ENCODE results near the gene SNAP91.

SNAP91 gene

DNA sequence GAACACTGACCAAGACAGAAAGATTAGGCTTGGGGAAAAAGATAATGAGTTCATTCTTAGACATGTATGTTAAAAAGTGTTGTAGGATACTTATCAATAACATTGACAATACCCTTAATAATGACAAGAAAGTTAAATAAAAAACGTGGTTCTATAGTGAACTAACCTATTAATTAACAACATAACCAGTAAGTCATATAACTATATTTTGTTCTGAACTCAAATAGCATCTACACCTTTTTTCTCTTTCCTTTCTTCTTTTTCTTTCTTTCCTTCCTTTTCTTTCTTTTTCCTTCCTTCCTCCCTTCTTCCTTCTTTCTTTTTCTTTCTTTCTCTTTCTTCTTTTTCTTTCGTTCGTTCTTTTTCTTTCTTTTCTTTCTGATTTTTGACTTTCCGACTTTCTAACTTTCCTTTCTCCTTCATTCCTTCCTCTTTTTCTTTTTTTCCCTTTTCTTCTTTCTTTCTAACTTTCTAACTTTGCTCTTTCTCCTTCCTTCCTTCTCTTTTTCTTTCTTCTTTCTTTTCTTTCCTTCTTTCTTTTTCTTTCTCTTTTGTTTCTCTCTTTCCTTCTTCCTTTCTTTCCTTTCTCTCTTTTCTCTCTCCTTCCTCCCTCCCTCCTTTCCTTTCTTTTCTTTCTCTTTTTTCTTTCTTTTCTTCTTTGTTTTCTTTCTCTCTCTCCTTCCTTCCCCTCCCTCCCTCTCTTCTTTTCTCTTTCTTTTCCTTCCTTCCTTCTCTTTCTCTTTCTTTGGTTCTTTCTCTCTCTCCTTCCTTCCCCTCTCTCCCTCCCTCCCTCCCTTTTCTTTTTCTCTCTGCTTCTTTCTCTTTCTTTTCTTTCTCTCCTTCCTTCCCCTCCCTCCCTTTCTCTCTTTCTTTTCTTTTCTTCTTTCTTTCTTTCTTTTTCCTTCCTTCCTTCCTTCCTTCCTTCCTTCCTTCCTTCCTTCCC, 172.0 kb downstream of the SNAP91 start:
- H3K56ac ChIP-seq (ENCODE audit: low read length), result no peak overlapping the region
- no peak overlapping the region for H2AK5ac ChIP-seq (ENCODE audit: low read length)
- no peak overlapping the region for H3K4me3 ChIP-seq (ENCODE audit: low read length)
- DNase-seq, result no peak
- H4K8ac ChIP-seq (ENCODE audit: low read depth, low read length), result no peak overlapping the region
- H3K27ac ChIP-seq (ENCODE audit: low read depth, low read length), result no peak overlapping the region
- H3K4me2 ChIP-seq (ENCODE audit: low read length), result no peak overlapping the region
- no peak overlapping the region for H3K4ac ChIP-seq (ENCODE audit: low read depth, low read length)
- H3K23ac ChIP-seq (ENCODE audit: low read length), result no peak overlapping the region
- H3K27me3 ChIP-seq (ENCODE audit: insufficient read depth, low read length, poor library complexity), result no peaks in the 10 kb centered on the region
- H3K9ac ChIP-seq (ENCODE audit: low read length), result no peak overlapping the region
- H3K4me1 ChIP-seq (ENCODE audit: control insufficient read depth, low read depth, low read length), result no peaks in the 10 kb centered on the region
- no peak overlapping the region for H4K5ac ChIP-seq (ENCODE audit: low read length)
- H3K18ac ChIP-seq (ENCODE audit: low read length), result no peak overlapping the region
- no peak overlapping the region for H2BK120ac ChIP-seq (ENCODE audit: low read depth, low read length)
- WGBS (ENCODE audit: extremely low coverage, insufficient coverage, low lambda C conversion rate), result 100% methylated on average over 1 of the region's 4 CpGs
- H3K79me1 ChIP-seq (ENCODE audit: low read length), result no peaks in the 10 kb centered on the region
- H3K36me3 ChIP-seq (ENCODE audit: control insufficient read depth, insufficient read depth, low read length), result no peaks in the 10 kb centered on the region
- H2BK15ac ChIP-seq (replicated peaks; ENCODE audit: low read depth), result no peak overlapping the region
- H2BK5ac ChIP-seq (ENCODE audit: low read length), result no peak overlapping the region
- H3K79me2 ChIP-seq (ENCODE audit: control insufficient read depth, insufficient read depth, low read length), result no peaks in the 10 kb centered on the region

DNA sequence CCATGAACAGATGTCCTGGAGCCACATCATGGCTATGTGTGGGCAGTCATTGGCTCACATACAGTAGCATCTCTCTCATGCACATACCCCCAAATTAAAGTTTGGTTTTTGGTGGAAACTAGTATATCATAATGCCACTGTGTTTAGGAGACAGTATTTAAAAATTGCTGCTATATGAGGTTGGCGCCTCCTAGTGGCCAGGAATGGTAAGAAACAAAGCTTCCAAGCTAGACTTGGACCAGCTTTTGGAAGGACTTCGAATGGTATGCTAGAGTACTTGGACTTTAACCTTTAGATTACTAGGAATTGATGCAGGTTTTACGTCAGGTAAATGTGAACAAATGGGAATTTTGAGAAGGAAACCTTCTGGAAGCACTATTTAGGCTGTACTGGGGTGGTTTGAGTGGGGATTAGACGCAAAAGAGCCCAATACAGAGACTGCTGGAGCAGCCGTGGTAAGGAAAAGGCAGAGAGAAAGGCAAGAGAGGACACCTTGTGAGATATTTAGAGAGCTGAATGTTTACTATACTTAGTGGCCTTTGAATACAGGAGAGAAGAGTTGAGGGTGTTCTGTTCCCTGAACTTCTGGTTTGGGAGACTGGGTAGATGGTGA, 172.8 kb downstream of the SNAP91 start:
- no peaks in the 10 kb centered on the region for H3K36me3 ChIP-seq (ENCODE audit: control insufficient read depth, insufficient read depth, low read length)

GRCh38 chr6:83518816-83519480, 190.0 kb downstream of the SNAP91 start:
- Histone ChIP-seq H3K18ac (ENCODE audit: low read length) (no peak overlapping the region), H2BK15ac (replicated peaks; ENCODE audit: low read depth) (no peak overlapping the region), H4K5ac (ENCODE audit: low read length) (no peak overlapping the region), H2BK5ac (ENCODE audit: low read length) (no peak overlapping the region), H3K9ac (ENCODE audit: low read length) (no peak overlapping the region), H3K4me3 (ENCODE audit: low read length) (no peak overlapping the region), H3K27me3 (ENCODE audit: insufficient read depth, low read length, poor library complexity) (no peaks in the 10 kb centered on the region), H3K23ac (ENCODE audit: low read length) (no peak overlapping the region), H3K79me1 (ENCODE audit: low read length) (no peaks in the 10 kb centered on the region), H3K4ac (ENCODE audit: low read depth, low read length) (no peak overlapping the region), H2AK5ac (ENCODE audit: low read length) (no peak overlapping the region), H4K8ac (ENCODE audit: low read depth, low read length) (no peak overlapping the region), H2BK120ac (ENCODE audit: low read depth, low read length) (no peak overlapping the region), H3K36me3 (ENCODE audit: control insufficient read depth, insufficient read depth, low read length) (no peaks in the 10 kb centered on the region), H3K27ac (ENCODE audit: low read depth, low read length) (no peak overlapping the region), H3K79me2 (ENCODE audit: control insufficient read depth, insufficient read depth, low read length) (no peaks in the 10 kb centered on the region), H3K56ac (ENCODE audit: low read length) (no peak overlapping the region), H3K4me1 (ENCODE audit: control insufficient read depth, low read depth, low read length) (no peaks in the 10 kb centered on the region), H3K4me2 (ENCODE audit: low read length) (no peak overlapping the region)
- peak; percentile 28 for DNase-seq
- WGBS (ENCODE audit: extremely low coverage, insufficient coverage, low lambda C conversion rate), result no CpG with 5 or more reads among the region's 4 CpGs

More for the DNA sequence above, 172.8 kb downstream of the SNAP91 start:
- Histone ChIP-seq H4K5ac (ENCODE audit: low read length) (no peak overlapping the region), H3K9ac (ENCODE audit: low read length) (no peak overlapping the region), H3K56ac (ENCODE audit: low read length) (no peak overlapping the region), H3K4me3 (ENCODE audit: low read length) (no peak overlapping the region), H2AK5ac (ENCODE audit: low read length) (no peak overlapping the region), H2BK5ac (ENCODE audit: low read length) (no peak overlapping the region), H3K4me1 (ENCODE audit: control insufficient read depth, low read depth, low read length) (no peaks in the 10 kb centered on the region), H3K4me2 (ENCODE audit: low read length) (no peak overlapping the region), H2BK15ac (replicated peaks; ENCODE audit: low read depth) (no peak overlapping the region), H3K27ac (ENCODE audit: low read depth, low read length) (no peak overlapping the region), H2BK120ac (ENCODE audit: low read depth, low read length) (no peak overlapping the region), H3K4ac (ENCODE audit: low read depth, low read length) (no peak overlapping the region), H3K79me1 (ENCODE audit: low read length) (no peaks in the 10 kb centered on the region), H3K18ac (ENCODE audit: low read length) (no peak overlapping the region), H3K27me3 (ENCODE audit: insufficient read depth, low read length, poor library complexity) (no peaks in the 10 kb centered on the region), H4K8ac (ENCODE audit: low read depth, low read length) (no peak overlapping the region), H3K23ac (ENCODE audit: low read length) (no peak overlapping the region), H3K79me2 (ENCODE audit: control insufficient read depth, insufficient read depth, low read length) (no peaks in the 10 kb centered on the region)
- DNase-seq, result peak; percentile 73
- WGBS (ENCODE audit: extremely low coverage, insufficient coverage, low lambda C conversion rate), result no CpG with 5 or more reads among the region's 5 CpGs

- Histone ChIP-seq H3K36me3 (ENCODE audit: control insufficient read depth, insufficient read depth, low read length) (no peaks in the 10 kb centered on the region), H2AK5ac (ENCODE audit: low read length) (no peak overlapping the region), H3K23ac (ENCODE audit: low read length) (no peak overlapping the region), H3K56ac (ENCODE audit: low read length) (no peak overlapping the region), H3K18ac (ENCODE audit: low read length) (no peak overlapping the region), H2BK120ac (ENCODE audit: low read depth, low read length) (no peak overlapping the region), H3K79me1 (ENCODE audit: low read length) (no peaks in the 10 kb centered on the region), H3K27me3 (ENCODE audit: insufficient read depth, low read length, poor library complexity) (no peaks in the 10 kb centered on the region), H3K4me2 (ENCODE audit: low read length) (no peak overlapping the region), H3K27ac (ENCODE audit: low read depth, low read length) (no peak overlapping the region), H2BK5ac (ENCODE audit: low read length) (no peak overlapping the region), H4K8ac (ENCODE audit: low read depth, low read length) (no peak overlapping the region), H3K9ac (ENCODE audit: low read length) (no peak overlapping the region), H3K4me1 (ENCODE audit: control insufficient read depth, low read depth, low read length) (no peaks in the 10 kb centered on the region), H3K79me2 (ENCODE audit: control insufficient read depth, insufficient read depth, low read length) (no peaks in the 10 kb centered on the region), H3K4ac (ENCODE audit: low read depth, low read length) (no peak overlapping the region), H4K5ac (ENCODE audit: low read length) (no peak overlapping the region), H2BK15ac (replicated peaks; ENCODE audit: low read depth) (no peak overlapping the region), H3K4me3 (ENCODE audit: low read length) (no peak overlapping the region)
- DNase-seq, result peak; percentile 29
- WGBS (ENCODE audit: extremely low coverage, insufficient coverage, low lambda C conversion rate), result no CpG with 5 or more reads among the region's 1 CpG
Observed at GRCh38 chr6:83517500-83517899, 191.4 kb downstream of the SNAP91 start.

DNA sequence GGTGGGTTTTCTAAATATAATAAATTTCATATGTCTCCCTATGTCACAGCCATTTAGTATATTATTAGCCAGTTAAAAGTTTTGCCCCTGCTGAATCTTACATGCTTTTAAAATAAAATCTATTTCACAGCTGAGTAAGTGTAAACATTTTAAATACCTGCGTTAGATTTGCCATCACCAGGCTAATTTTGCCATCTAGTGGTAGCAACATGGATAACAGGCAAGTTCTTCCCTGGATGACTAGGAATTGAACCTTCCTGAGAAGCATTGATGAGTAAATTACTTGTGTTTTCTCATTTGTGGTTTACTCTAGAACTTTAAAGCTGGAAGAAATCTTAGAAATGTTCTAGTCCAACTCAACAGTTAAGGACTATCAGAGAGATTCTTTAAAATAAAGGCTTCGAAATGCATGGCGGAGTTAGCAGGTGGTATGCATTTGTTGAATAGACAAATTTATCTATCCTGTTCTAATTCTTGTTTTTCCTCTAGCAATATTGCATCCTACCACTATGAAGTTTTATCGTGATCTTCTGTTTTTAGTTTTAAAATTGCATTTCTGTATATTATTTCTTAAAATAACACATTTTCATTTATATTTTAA, 193.9 kb downstream of the SNAP91 start:
- no peak overlapping the region for H3K4ac ChIP-seq (ENCODE audit: low read depth, low read length)
- H3K18ac ChIP-seq (ENCODE audit: low read length), result no peak overlapping the region
- H2BK120ac ChIP-seq (ENCODE audit: low read depth, low read length), result no peak overlapping the region
- H3K27me3 ChIP-seq (ENCODE audit: insufficient read depth, low read length, poor library complexity), result no peaks in the 10 kb centered on the region
- no peak overlapping the region for H3K4me2 ChIP-seq (ENCODE audit: low read length)
- no peak overlapping the region for H4K8ac ChIP-seq (ENCODE audit: low read depth, low read length)
- 100% methylated on average over 1 of the region's 4 CpGs for WGBS (ENCODE audit: extremely low coverage, insufficient coverage, low lambda C conversion rate)
- no peak overlapping the region for H2BK15ac ChIP-seq (replicated peaks; ENCODE audit: low read depth)
- H3K79me2 ChIP-seq (ENCODE audit: control insufficient read depth, insufficient read depth, low read length), result no peaks in the 10 kb centered on the region
- peak; percentile 68 for DNase-seq
- no peak overlapping the region for H2AK5ac ChIP-seq (ENCODE audit: low read length)
- no peak overlapping the region for H3K56ac ChIP-seq (ENCODE audit: low read length)
- H3K9ac ChIP-seq (ENCODE audit: low read length), result no peak overlapping the region
- no peaks in the 10 kb centered on the region for H3K36me3 ChIP-seq (ENCODE audit: control insufficient read depth, insufficient read depth, low read length)
- H3K23ac ChIP-seq (ENCODE audit: low read length), result no peak overlapping the region
- no peak overlapping the region for H2BK5ac ChIP-seq (ENCODE audit: low read length)
- no peak overlapping the region for H4K5ac ChIP-seq (ENCODE audit: low read length)
- no peak overlapping the region for H3K4me3 ChIP-seq (ENCODE audit: low read length)
- H3K4me1 ChIP-seq (ENCODE audit: control insufficient read depth, low read depth, low read length), result no peaks in the 10 kb centered on the region
- no peaks in the 10 kb centered on the region for H3K79me1 ChIP-seq (ENCODE audit: low read length)
- no peak overlapping the region for H3K27ac ChIP-seq (ENCODE audit: low read depth, low read length)

Data from mesendoderm (in vitro differentiated cells).